Measurements from ENCODE around the gene ITGB7. TPM values are rescaled to one million over a fixed set of nuclear protein-coding genes. Genes with fewer than 3 reads are reported as not detected.

Gene ITGB7
- total and polyA plus RNA-seq, 2 donors (not counting 3 experiments of a cell fraction or from before 2014, with no cell fraction given) = 0.17 TPM; not detected in 1

- TF ChIP-seq GATA2 (IDR thresholded peaks at IDR 0.05; ENCODE audit: insufficient read depth, insufficient read length, low read depth, low read length) (no peak), MAX (IDR thresholded peaks at IDR 0.05; ENCODE audit: insufficient read depth, insufficient read length) (no peak), FOS (IDR thresholded peaks at IDR 0.05; ENCODE audit: borderline replicate concordance, insufficient read depth, low read length) (no peak), EZH2 (IDR thresholded peaks at IDR 0.05; ENCODE audit: borderline replicate concordance, low read depth, low read length, severe bottlenecking) (no peak), JUN (IDR thresholded peaks at IDR 0.05; ENCODE audit: borderline replicate concordance, insufficient read depth, insufficient read length, low read depth) (no peak), POLR2AphosphoS5 (IDR thresholded peaks at IDR 0.05; ENCODE audit: insufficient read depth, low read depth, low read length) (no peak), MYC (IDR thresholded peaks at IDR 0.05; ENCODE audit: low read depth, low read length) (no peak), POLR2A (IDR thresholded peaks at IDR 0.05; ENCODE audit: low read depth, low read length) (no peak)
- TF ChIP-seq, protein P1, sequence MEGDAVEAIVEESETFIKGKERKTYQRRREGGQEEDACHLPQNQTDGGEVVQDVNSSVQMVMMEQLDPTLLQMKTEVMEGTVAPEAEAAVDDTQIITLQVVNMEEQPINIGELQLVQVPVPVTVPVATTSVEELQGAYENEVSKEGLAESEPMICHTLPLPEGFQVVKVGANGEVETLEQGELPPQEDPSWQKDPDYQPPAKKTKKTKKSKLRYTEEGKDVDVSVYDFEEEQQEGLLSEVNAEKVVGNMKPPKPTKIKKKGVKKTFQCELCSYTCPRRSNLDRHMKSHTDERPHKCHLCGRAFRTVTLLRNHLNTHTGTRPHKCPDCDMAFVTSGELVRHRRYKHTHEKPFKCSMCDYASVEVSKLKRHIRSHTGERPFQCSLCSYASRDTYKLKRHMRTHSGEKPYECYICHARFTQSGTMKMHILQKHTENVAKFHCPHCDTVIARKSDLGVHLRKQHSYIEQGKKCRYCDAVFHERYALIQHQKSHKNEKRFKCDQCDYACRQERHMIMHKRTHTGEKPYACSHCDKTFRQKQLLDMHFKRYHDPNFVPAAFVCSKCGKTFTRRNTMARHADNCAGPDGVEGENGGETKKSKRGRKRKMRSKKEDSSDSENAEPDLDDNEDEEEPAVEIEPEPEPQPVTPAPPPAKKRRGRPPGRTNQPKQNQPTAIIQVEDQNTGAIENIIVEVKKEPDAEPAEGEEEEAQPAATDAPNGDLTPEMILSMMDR (IDR thresholded peaks at IDR 0.05; ENCODE audit: extremely low read depth in 1 of 2, insufficient read depth in 1 of 2, low read depth in 1 of 2, low read length in 2 of 2) = no peak
- no peak overlapping the region for H3K4me3 ChIP-seq (replicated peaks in 1 of 3; ENCODE audit: insufficient read depth in 1 of 3, low read depth in 1 of 3, low read length in 3 of 3)
- no peak for FAIRE-seq
- no peak for DNase-seq (ENCODE audit: low read depth, low spot score)
- dilution Hi-C loops (cut with MboI; ENCODE audit: extremely low pct_ligation_motif_present, low sequenced_read_pairs) (no loop called here), intact Hi-C loops (cut with micrococcal nuclease) (no loop called here)
- no peak overlapping the region for H3K4me2 ChIP-seq (ENCODE audit: insufficient read depth, low read length)
- no TSS peak for BruUV-seq (replicated peaks)
- no peak overlapping the region for H2AFZ ChIP-seq (ENCODE audit: low read depth, low read length)
- no peaks in the 10 kb centered on the region for H3K27me3 ChIP-seq (ENCODE audit: control insufficient read depth in 2 of 2, insufficient read depth in 2 of 2, low read length in 2 of 2)
- H4K20me1 ChIP-seq (replicated peaks; ENCODE audit: control insufficient read depth, extremely low read depth, insufficient read depth, low read length) = no peaks in the 10 kb centered on the region
- H3K4me1 ChIP-seq (ENCODE audit: control insufficient read depth, extremely low read depth, insufficient read depth, low read length) = no peaks in the 10 kb centered on the region
- H3K9ac ChIP-seq (replicated peaks; ENCODE audit: extremely low read depth, insufficient read depth, low read length) = no peak overlapping the region
- H3K9me3 ChIP-seq (replicated peaks; ENCODE audit: control insufficient read depth, insufficient read depth, low read length) = no peaks in the 10 kb centered on the region
- peaks cover 0 to 7% of the 10 kb centered on the region in 2 experiments for H3K36me3 ChIP-seq (ENCODE audit: control insufficient read depth in 2 of 2, extremely low read depth in 1 of 2, insufficient read depth in 2 of 2, low read length in 2 of 2)
- H3K9me1 ChIP-seq (replicated peaks; ENCODE audit: control insufficient read depth, extremely low read depth, insufficient read depth, low read length) = no peaks in the 10 kb centered on the region
- H3K79me2 ChIP-seq (ENCODE audit: control insufficient read depth, insufficient read depth, low read length) = no peaks in the 10 kb centered on the region
- CTCF ChIA-PET = interaction anchor here (1.0 to 2.9 kb wide), 3 partner anchors 12 to 18 kb away, joined by 3 to 20 read pairs (median 4); no protein-coding TSS in a partner anchor
- POLR2A ChIA-PET = no interaction called here
- H3K27ac ChIP-seq (ENCODE audit: insufficient read depth, low read depth, low read length) = no peak overlapping the region
Observed at GRCh38 chr12:53171725-53172329, 35.2 kb downstream of the ITGB7 start.

Data from endothelial cell of umbilical vein (primary cell).